HepG2 (cell line): ENCODE data around the gene SEC16A. TPM values are rescaled to one million over a fixed set of nuclear protein-coding genes. Genes with fewer than 3 reads are reported as not detected.

Experiments
- CC2D1A ChIP-seq: sonication (generic); formaldehyde crosslinking; IDR thresholded peaks from 2 replicates; pipeline ENCODE4 v1.8.1; 2023; ENCODE audit warnings: mild to moderate bottlenecking, missing genetic modification reagents
- CCAR2 ChIP-seq: fragments of 200-400 bp; formaldehyde crosslinking; optimal IDR thresholded peaks from 2 replicates; pipeline ENCODE3; 2018; ENCODE audit warnings: low read depth, mild to moderate bottlenecking, low read length, moderate library complexity
- CEBPG ChIP-seq: IDR thresholded peaks from 2 replicates; pipeline ENCODE4 v1.6.1; 2016
- KAT7 ChIP-seq: IDR thresholded peaks from 2 replicates; pipeline ENCODE4 v1.6.1; 2018; ENCODE audit warnings: borderline replicate concordance, missing compliant biosample characterization
- PAX8 ChIP-seq: sonication (generic); formaldehyde crosslinking; IDR thresholded peaks from 2 replicates; pipeline ENCODE4 v1.8.0; 2022; ENCODE audit warnings: mild to moderate bottlenecking, missing genetic modification reagents, borderline replicate concordance
- ZNF749 ChIP-seq: sonication (generic); formaldehyde crosslinking; IDR thresholded peaks from 2 replicates; pipeline ENCODE4 v1.8.0; 2022; ENCODE audit warnings: mild to moderate bottlenecking, missing genetic modification reagents, moderate library complexity, borderline replicate concordance
- ZNF772 ChIP-seq: sonication (generic); formaldehyde crosslinking; IDR thresholded peaks from 2 replicates; pipeline ENCODE4 v1.5.0; 2020; ENCODE audit warnings: mild to moderate bottlenecking, missing genetic modification reagents
- polyA plus RNA-seq, 8 experiments: library from polyadenylated mRNA; depleted of rRNA in 3 of 8; stranded (reverse) in 7 of 8; unstranded in 1 of 8; fragments of >200 nt; fragmentation: Illumina TruSeq in 4 of 8; extraction: Trizol in 4 of 8; gene quantifications; 2 replicates each; pipeline versions ENCODE4 v1.2.1 to v1.2.3, GENCODE V29; 2011 to 2016; ENCODE audit warnings: low read depth in 4 of 8, missing spikeins in 1 of 8, mixed read lengths in 1 of 8; ENCODE audit not compliant: insufficient read depth in 1 of 8
- total RNA-seq, 5 experiments: library from RNA; depleted of rRNA; stranded (reverse); fragments of >200 nt; fragmentation: Illumina TruSeq; extraction: Trizol; gene quantifications; 2 replicates each; pipeline ENCODE4 v1.2.3, GENCODE V29; 2016; ENCODE audit warnings: low read depth in 1 of 5
- TF ChIP-seq, protein P1 (sequence below): sonication (generic); formaldehyde crosslinking; IDR thresholded peaks from 2 replicates; pipeline ENCODE4 v1.4.0; 2020; ENCODE audit warnings: missing genetic modification reagents
- TF ChIP-seq, protein P2 (sequence below): sonication (generic); formaldehyde crosslinking; IDR thresholded peaks from 2 replicates; pipeline ENCODE4 v1.4.0; 2020; ENCODE audit warnings: mild to moderate bottlenecking, missing genetic modification reagents
- TF ChIP-seq, protein P3 (sequence below): sonication (generic); formaldehyde crosslinking; IDR thresholded peaks from 2 replicates; pipeline ENCODE4 v1.4.0; 2020; ENCODE audit warnings: mild to moderate bottlenecking, missing genetic modification reagents, borderline replicate concordance
- TF ChIP-seq, protein P4 (sequence below): sonication (generic); formaldehyde crosslinking; IDR thresholded peaks from 2 replicates; pipeline ENCODE4 v1.4.0; 2020; ENCODE audit warnings: missing genetic modification reagents
- TF ChIP-seq, protein P5 (sequence below): sonication (generic); formaldehyde crosslinking; conservative IDR thresholded peaks from 2 replicates; pipeline ENCODE4 v1.8.0; 2022; ENCODE audit warnings: mild to moderate bottlenecking, moderate library complexity, missing genetic modification reagents

Gene SEC16A
- total and polyA plus RNA-seq, 2 of the 13 experiments (the other 11 are each of a cell fraction or from before 2014, with no cell fraction given), result 15.9 to 18.9 TPM

DNA sequence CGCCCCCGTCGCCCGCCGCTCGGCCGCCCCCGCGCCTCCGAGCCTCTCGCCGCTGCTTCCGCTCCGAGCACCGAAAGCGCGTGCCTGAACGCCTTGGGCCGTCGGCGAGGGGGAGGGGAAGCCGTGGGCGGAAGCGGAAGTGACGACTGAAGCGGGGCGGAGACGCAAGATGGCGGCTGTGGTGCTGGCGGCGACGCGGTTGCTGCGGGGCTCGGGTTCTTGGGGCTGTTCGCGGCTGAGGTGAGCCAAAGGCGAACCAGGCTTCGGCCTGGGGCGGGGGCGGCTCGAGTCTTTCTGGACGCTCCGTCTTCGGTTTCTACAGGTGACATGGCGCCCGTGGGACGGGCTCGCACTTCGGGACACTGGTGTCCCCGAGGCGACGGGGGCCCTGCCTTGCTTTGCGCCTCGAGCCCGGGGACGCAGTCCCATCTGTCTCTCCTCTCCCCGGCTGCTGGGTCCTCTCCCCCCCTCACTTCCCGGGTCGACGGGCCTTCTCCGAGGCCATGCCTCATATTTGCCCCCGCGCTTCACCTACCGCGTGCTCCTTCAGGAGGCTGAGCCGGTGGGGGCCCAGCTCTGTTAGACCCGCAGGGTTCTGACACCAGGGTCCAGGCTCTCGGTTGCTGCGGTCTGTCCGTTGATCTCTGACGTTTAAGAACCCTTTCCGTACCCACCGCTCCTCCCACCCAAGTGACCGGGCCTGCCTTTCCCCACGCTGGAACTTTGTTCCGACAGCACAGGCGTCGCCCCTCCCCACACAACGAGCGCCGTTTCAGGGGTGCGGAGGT, 72.1 kb downstream of the SEC16A start, which contains the start of the genes ENTR1 and PMPCA (continued):
- TF ChIP-seq, protein P1, sequence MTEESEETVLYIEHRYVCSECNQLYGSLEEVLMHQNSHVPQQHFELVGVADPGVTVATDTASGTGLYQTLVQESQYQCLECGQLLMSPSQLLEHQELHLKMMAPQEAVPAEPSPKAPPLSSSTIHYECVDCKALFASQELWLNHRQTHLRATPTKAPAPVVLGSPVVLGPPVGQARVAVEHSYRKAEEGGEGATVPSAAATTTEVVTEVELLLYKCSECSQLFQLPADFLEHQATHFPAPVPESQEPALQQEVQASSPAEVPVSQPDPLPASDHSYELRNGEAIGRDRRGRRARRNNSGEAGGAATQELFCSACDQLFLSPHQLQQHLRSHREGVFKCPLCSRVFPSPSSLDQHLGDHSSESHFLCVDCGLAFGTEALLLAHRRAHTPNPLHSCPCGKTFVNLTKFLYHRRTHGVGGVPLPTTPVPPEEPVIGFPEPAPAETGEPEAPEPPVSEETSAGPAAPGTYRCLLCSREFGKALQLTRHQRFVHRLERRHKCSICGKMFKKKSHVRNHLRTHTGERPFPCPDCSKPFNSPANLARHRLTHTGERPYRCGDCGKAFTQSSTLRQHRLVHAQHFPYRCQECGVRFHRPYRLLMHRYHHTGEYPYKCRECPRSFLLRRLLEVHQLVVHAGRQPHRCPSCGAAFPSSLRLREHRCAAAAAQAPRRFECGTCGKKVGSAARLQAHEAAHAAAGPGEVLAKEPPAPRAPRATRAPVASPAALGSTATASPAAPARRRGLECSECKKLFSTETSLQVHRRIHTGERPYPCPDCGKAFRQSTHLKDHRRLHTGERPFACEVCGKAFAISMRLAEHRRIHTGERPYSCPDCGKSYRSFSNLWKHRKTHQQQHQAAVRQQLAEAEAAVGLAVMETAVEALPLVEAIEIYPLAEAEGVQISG (CRISPR knock-in tag), result peak; percentile 95
- TF ChIP-seq KAT7 (peak; percentile 94), PAX8 (CRISPR knock-in tag) (no peak), ZNF772 (peak; percentile 18; the same call in 1 of the 2 replicates), ZNF749 (CRISPR knock-in tag) (0 out of 2 replicates have a peak, but pooled peaks have one; percentile 31), CCAR2 (no peak), CEBPG (CRISPR knock-in tag) (peak; percentile 37; the same call in 1 of the 2 replicates), CC2D1A (CRISPR knock-in tag) (0 out of 2 replicates have a peak, but pooled peaks have one; percentile 45)
- TF ChIP-seq, protein P2, sequence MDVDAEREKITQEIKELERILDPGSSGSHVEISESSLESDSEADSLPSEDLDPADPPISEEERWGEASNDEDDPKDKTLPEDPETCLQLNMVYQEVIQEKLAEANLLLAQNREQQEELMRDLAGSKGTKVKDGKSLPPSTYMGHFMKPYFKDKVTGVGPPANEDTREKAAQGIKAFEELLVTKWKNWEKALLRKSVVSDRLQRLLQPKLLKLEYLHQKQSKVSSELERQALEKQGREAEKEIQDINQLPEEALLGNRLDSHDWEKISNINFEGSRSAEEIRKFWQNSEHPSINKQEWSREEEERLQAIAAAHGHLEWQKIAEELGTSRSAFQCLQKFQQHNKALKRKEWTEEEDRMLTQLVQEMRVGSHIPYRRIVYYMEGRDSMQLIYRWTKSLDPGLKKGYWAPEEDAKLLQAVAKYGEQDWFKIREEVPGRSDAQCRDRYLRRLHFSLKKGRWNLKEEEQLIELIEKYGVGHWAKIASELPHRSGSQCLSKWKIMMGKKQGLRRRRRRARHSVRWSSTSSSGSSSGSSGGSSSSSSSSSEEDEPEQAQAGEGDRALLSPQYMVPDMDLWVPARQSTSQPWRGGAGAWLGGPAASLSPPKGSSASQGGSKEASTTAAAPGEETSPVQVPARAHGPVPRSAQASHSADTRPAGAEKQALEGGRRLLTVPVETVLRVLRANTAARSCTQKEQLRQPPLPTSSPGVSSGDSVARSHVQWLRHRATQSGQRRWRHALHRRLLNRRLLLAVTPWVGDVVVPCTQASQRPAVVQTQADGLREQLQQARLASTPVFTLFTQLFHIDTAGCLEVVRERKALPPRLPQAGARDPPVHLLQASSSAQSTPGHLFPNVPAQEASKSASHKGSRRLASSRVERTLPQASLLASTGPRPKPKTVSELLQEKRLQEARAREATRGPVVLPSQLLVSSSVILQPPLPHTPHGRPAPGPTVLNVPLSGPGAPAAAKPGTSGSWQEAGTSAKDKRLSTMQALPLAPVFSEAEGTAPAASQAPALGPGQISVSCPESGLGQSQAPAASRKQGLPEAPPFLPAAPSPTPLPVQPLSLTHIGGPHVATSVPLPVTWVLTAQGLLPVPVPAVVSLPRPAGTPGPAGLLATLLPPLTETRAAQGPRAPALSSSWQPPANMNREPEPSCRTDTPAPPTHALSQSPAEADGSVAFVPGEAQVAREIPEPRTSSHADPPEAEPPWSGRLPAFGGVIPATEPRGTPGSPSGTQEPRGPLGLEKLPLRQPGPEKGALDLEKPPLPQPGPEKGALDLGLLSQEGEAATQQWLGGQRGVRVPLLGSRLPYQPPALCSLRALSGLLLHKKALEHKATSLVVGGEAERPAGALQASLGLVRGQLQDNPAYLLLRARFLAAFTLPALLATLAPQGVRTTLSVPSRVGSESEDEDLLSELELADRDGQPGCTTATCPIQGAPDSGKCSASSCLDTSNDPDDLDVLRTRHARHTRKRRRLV, result peak; percentile 85; the same call in 1 of the 2 replicates
- TF ChIP-seq, protein P3, sequence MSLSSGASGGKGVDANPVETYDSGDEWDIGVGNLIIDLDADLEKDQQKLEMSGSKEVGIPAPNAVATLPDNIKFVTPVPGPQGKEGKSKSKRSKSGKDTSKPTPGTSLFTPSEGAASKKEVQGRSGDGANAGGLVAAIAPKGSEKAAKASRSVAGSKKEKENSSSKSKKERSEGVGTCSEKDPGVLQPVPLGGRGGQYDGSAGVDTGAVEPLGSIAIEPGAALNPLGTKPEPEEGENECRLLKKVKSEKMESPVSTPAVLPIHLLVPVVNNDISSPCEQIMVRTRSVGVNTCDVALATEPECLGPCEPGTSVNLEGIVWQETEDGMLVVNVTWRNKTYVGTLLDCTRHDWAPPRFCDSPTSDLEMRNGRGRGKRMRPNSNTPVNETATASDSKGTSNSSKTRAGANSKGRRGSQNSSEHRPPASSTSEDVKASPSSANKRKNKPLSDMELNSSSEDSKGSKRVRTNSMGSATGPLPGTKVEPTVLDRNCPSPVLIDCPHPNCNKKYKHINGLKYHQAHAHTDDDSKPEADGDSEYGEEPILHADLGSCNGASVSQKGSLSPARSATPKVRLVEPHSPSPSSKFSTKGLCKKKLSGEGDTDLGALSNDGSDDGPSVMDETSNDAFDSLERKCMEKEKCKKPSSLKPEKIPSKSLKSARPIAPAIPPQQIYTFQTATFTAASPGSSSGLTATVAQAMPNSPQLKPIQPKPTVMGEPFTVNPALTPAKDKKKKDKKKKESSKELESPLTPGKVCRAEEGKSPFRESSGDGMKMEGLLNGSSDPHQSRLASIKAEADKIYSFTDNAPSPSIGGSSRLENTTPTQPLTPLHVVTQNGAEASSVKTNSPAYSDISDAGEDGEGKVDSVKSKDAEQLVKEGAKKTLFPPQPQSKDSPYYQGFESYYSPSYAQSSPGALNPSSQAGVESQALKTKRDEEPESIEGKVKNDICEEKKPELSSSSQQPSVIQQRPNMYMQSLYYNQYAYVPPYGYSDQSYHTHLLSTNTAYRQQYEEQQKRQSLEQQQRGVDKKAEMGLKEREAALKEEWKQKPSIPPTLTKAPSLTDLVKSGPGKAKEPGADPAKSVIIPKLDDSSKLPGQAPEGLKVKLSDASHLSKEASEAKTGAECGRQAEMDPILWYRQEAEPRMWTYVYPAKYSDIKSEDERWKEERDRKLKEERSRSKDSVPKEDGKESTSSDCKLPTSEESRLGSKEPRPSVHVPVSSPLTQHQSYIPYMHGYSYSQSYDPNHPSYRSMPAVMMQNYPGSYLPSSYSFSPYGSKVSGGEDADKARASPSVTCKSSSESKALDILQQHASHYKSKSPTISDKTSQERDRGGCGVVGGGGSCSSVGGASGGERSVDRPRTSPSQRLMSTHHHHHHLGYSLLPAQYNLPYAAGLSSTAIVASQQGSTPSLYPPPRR (CRISPR knock-in tag), result 0 out of 2 replicates have a peak, but pooled peaks have one; percentile 19
- TF ChIP-seq, protein P4, sequence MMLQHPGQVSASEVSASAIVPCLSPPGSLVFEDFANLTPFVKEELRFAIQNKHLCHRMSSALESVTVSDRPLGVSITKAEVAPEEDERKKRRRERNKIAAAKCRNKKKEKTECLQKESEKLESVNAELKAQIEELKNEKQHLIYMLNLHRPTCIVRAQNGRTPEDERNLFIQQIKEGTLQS (CRISPR knock-in tag), result peak; percentile 36; the same call in 1 of the 2 replicates
- TF ChIP-seq, protein P5, sequence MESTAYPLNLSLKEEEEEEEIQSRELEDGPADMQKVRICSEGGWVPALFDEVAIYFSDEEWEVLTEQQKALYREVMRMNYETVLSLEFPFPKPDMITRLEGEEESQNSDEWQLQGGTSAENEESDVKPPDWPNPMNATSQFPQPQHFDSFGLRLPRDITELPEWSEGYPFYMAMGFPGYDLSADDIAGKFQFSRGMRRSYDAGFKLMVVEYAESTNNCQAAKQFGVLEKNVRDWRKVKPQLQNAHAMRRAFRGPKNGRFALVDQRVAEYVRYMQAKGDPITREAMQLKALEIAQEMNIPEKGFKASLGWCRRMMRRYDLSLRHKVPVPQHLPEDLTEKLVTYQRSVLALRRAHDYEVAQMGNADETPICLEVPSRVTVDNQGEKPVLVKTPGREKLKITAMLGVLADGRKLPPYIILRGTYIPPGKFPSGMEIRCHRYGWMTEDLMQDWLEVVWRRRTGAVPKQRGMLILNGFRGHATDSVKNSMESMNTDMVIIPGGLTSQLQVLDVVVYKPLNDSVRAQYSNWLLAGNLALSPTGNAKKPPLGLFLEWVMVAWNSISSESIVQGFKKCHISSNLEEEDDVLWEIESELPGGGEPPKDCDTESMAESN, result peak; percentile 92
